B cell (primary cell): ENCODE measurements around the gene RIT2. TPM values are rescaled to one million over a fixed set of nuclear protein-coding genes. Genes with fewer than 3 reads are reported as not detected.

Experiments
- ATAC-seq: fragments of 200-7000 bp; cut with Tn5 transposase; one replicate; pipeline ENCODE4 v1.10.0; 2021; ENCODE audit warnings: low read depth, mild to moderate bottlenecking, moderate number of reproducible peaks, moderate library complexity
- CTCF ChIA-PET: fragments of 350-600 bp; sonication (Branson Sonifier 250); formaldehyde crosslinking; loops from one replicate; lab custom pipeline; 2021; ENCODE audit warnings: antibody characterized with exemption, inconsistent platforms; lab: Charles Lee
- POLR2A ChIA-PET: fragments of 350-600 bp; sonication (Branson Sonifier 250); formaldehyde crosslinking; loops from one replicate; lab custom pipeline; 2021; ENCODE audit warnings: antibody characterized with exemption; lab: Charles Lee
- DNase-seq: peaks from one replicate; pipeline ENCODE4 v3.0.0; 2013
- H2AFZ ChIP-seq: 2 replicates; pipeline ENCODE4 v1.6.1; 2012; ENCODE audit warnings: mild to moderate bottlenecking, low read depth, low read length; ENCODE audit not compliant: insufficient read depth, poor library complexity, severe bottlenecking
- H3K27ac ChIP-seq, 2 donors: 1 replicate in 1 of 2; 2 replicates in 1 of 2; pipeline ENCODE4 v1.5.1; 2012 to 2013; ENCODE audit warnings: low read length in 2 of 2, mild to moderate bottlenecking in 2 of 2, moderate library complexity in 1 of 2
- H3K27me3 ChIP-seq, 4 experiments: fragments of 200-600 bp in 1 of 4; sonication (generic) in 1 of 4; replicated peaks in 1 of 4; 1 replicate in 2 of 4; 2 replicates in 2 of 4; pipeline versions ENCODE4 v1.6.1 to v1.7.0; 2013 to 2016; ENCODE audit warnings: low read length in 3 of 4, mild to moderate bottlenecking in 2 of 4, mixed read lengths in 1 of 4, moderate library complexity in 1 of 4; ENCODE audit not compliant: insufficient read depth in 4 of 4, control insufficient read depth in 3 of 4; ENCODE audit errors: control extremely low read depth in 1 of 4
- H3K36me3 ChIP-seq, 2 experiments: replicated peaks in 1 of 2; 1 replicate in 1 of 2; 2 replicates in 1 of 2; pipeline versions ENCODE4 v1.6.1 to v1.7.1; 2013; ENCODE audit warnings: low read length in 1 of 2; ENCODE audit not compliant: insufficient read depth in 2 of 2, control insufficient read depth in 1 of 2; ENCODE audit errors: control extremely low read depth in 1 of 2, extremely low read depth in 1 of 2
- H3K4me1 ChIP-seq, 2 donors: fragments of 200-600 bp in 1 of 2; sonication (generic) in 1 of 2; 1 replicate in 1 of 2; 2 replicates in 1 of 2; pipeline versions ENCODE4 v1.5.1 to v1.6.1; 2013 to 2017; ENCODE audit warnings: low read length in 2 of 2; ENCODE audit not compliant: control insufficient read depth in 2 of 2, insufficient read depth in 2 of 2
- H3K4me2 ChIP-seq: replicated peaks from 2 replicates; pipeline ENCODE3; 2012; ENCODE audit warnings: mild to moderate bottlenecking, low read depth, low read length; ENCODE audit not compliant: poor library complexity, severe bottlenecking
- H3K4me3 ChIP-seq, 5 experiments: fragments of 200-600 bp in 1 of 5; sonication (generic) in 1 of 5; 1 replicate in 3 of 5; 2 replicates in 2 of 5; pipeline versions ENCODE4 v1.5.1 to v1.7.0; 2011 to 2016; ENCODE audit warnings: low read length in 4 of 5, mild to moderate bottlenecking in 4 of 5, low read depth in 2 of 5, control low read depth in 1 of 5, moderate library complexity in 1 of 5; ENCODE audit not compliant: insufficient read depth in 1 of 5; ENCODE audit errors: control extremely low read depth in 1 of 5, extremely low read depth in 1 of 5
- H3K79me2 ChIP-seq: fragments of 200-600 bp; sonication (generic); one replicate; pipeline ENCODE4 v1.6.0; 2016; ENCODE audit warnings: low read length; ENCODE audit not compliant: control insufficient read depth, insufficient read depth
- H3K9ac ChIP-seq: fragments of 200-600 bp; sonication (generic); 2 replicates; pipeline ENCODE4 v1.6.1; 2017; ENCODE audit warnings: mild to moderate bottlenecking, low read length, moderate library complexity
- H3K9me3 ChIP-seq, 3 donors: one replicate each; pipeline versions ENCODE4 v1.6.1 to v1.7.1; 2013; ENCODE audit warnings: low read length in 2 of 3; ENCODE audit not compliant: control insufficient read depth in 2 of 3, insufficient read depth in 1 of 3; ENCODE audit errors: control extremely low read depth in 1 of 3
- H4K20me1 ChIP-seq: 2 replicates; pipeline ENCODE4 v1.6.0; 2012; ENCODE audit warnings: mild to moderate bottlenecking, low read length; ENCODE audit not compliant: insufficient read depth, control insufficient read depth, poor library complexity, severe bottlenecking
- H3K27ac Mint-ChIP-seq: one replicate; pipeline ENCODE4 v1.8.0; 2021; ENCODE audit warnings: mixed read lengths
- H3K27me3 Mint-ChIP-seq: one replicate; pipeline ENCODE4 v1.8.0; 2021; ENCODE audit warnings: mixed read lengths
- H3K4me1 Mint-ChIP-seq: one replicate; pipeline ENCODE4 v1.8.0; 2021; ENCODE audit warnings: mixed read lengths
- H3K4me3 Mint-ChIP-seq: one replicate; pipeline ENCODE4 v1.8.0; 2021; ENCODE audit warnings: mixed read lengths
- H3K9me3 Mint-ChIP-seq: one replicate; pipeline ENCODE4 v1.8.0; 2022; ENCODE audit warnings: mixed read lengths; ENCODE audit not compliant: insufficient read depth
- EZH2 ChIP-seq: IDR thresholded peaks from 2 replicates; pipeline ENCODE4 v1.6.1; 2012; ENCODE audit warnings: borderline replicate concordance, low read depth, mild to moderate bottlenecking, moderate library complexity, low read length; ENCODE audit not compliant: insufficient read depth, poor library complexity, severe bottlenecking
- WGBS: methylation state at CpG from one replicate; pipeline ENCODE4 v1.1.5; 2013; ENCODE audit warnings: missing lambda C conversion rate; ENCODE audit not compliant: insufficient coverage; 5-methylcytosine and 5-hydroxymethylcytosine counted together
- intact Hi-C: fragments of 100-400 bp; cut with micrococcal nuclease; formaldehyde crosslinking; loops from one replicate; pipeline ENCODE4 v1.10.0; 2022
- polyA plus RNA-seq: library from polyadenylated mRNA; depleted of rRNA; stranded (reverse); fragments of >200 nt; gene quantifications from 2 replicates; pipeline ENCODE4 v1.2.3, GENCODE V29; 2012
- total RNA-seq, 2 donors: library from RNA; stranded (reverse); fragments of 120-200 nt in 1 of 2; gene quantifications; 1 replicate in 1 of 2; 2 replicates in 1 of 2; pipeline versions ENCODE4 v1.2.3 to v1.2.4, GENCODE V29; 2013 to 2022
- TF ChIP-seq, protein P1 (sequence below): fragments of 200-600 bp; IDR thresholded peaks from one replicate; pipeline ENCODE4 v1.8.0; 2022; ENCODE audit warnings: antibody characterized with exemption, mild to moderate bottlenecking

RIT2 gene
- total and polyA plus RNA-seq, 2 donors (not counting 1 experiment from before 2014, with no cell fraction given), result not detected

GRCh38 chr18:42760290-42760689, 355.2 kb downstream of the RIT2 start:
- TF ChIP-seq, protein P1, sequence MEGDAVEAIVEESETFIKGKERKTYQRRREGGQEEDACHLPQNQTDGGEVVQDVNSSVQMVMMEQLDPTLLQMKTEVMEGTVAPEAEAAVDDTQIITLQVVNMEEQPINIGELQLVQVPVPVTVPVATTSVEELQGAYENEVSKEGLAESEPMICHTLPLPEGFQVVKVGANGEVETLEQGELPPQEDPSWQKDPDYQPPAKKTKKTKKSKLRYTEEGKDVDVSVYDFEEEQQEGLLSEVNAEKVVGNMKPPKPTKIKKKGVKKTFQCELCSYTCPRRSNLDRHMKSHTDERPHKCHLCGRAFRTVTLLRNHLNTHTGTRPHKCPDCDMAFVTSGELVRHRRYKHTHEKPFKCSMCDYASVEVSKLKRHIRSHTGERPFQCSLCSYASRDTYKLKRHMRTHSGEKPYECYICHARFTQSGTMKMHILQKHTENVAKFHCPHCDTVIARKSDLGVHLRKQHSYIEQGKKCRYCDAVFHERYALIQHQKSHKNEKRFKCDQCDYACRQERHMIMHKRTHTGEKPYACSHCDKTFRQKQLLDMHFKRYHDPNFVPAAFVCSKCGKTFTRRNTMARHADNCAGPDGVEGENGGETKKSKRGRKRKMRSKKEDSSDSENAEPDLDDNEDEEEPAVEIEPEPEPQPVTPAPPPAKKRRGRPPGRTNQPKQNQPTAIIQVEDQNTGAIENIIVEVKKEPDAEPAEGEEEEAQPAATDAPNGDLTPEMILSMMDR, result no peak
- no peak for TF ChIP-seq EZH2
- Histone ChIP-seq H4K20me1 (no peaks in the 10 kb centered on the region), H2AFZ (no peak overlapping the region), H3K27ac (no peak overlapping the region), H3K36me3 (no peaks in the 10 kb centered on the region), H3K4me2 (no peak overlapping the region), H3K4me1 (no peaks in the 10 kb centered on the region), H3K27me3 (no peaks in the 10 kb centered on the region), H3K4me3 (no peak overlapping the region), H3K79me2 (no peaks in the 10 kb centered on the region), H3K9me3 (no peaks in the 10 kb centered on the region), H3K9ac (no peak overlapping the region)
- Mint-ChIP-seq H3K9me3 (no peaks in the 10 kb centered on the region), H3K4me1 (no peaks in the 10 kb centered on the region), H3K27me3 (no peaks in the 10 kb centered on the region), H3K27ac (no peak overlapping the region), H3K4me3 (no peak overlapping the region)
- DNase-seq (no peak), ATAC-seq (no peak)
- WGBS, result no CpG with 5 or more reads among the region's 1 CpG
- intact Hi-C loops, result no loop called here
- ChIA-PET CTCF (no interaction called here), POLR2A (no interaction called here)

DNA sequence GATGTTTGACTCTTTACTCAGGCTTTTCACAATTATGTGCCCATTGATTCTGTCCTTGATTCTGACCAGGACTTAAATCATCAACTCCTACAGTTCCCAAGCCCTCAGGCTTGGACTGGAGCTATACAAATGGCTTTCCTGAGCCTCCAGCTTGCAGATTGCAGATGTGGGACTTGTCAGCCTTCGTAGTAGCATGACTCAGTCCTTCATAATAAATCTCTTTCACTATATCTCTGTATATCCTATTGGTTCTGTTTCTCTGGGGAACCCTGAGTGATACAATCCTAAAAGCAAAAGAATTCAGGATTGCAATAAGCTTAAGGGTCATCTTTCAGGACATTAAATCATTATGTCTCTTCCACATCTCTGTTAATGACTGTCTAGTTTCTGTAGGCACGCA, 356.6 kb downstream of the RIT2 start:
- Histone ChIP-seq H3K79me2 (no peaks in the 10 kb centered on the region), H3K27me3 (no peaks in the 10 kb centered on the region), H3K27ac (no peak overlapping the region), H3K9ac (no peak overlapping the region), H4K20me1 (no peaks in the 10 kb centered on the region), H3K9me3 (no peaks in the 10 kb centered on the region), H3K4me3 (no peak overlapping the region), H2AFZ (no peak overlapping the region), H3K4me2 (no peak overlapping the region), H3K36me3 (no peaks in the 10 kb centered on the region), H3K4me1 (no peaks in the 10 kb centered on the region)
- POLR2A ChIA-PET, result no interaction called here
- intact Hi-C loops, result no loop called here
- no peak overlapping the region for H3K4me3 Mint-ChIP-seq
- no peaks in the 10 kb centered on the region for H3K9me3 Mint-ChIP-seq
- CTCF ChIA-PET, result no interaction called here
- H3K27me3 Mint-ChIP-seq, result no peaks in the 10 kb centered on the region
- no peaks in the 10 kb centered on the region for H3K4me1 Mint-ChIP-seq
- TF ChIP-seq, protein P1, result no peak
- no peak for TF ChIP-seq EZH2
- 100% methylated on average over 1 of the region's 2 CpGs for whole genome bisulfite sequencing
- no peak for DNase-seq
- H3K27ac Mint-ChIP-seq, result no peak overlapping the region
- ATAC-seq, result no peak
